Endothelial cell of umbilical vein (primary cell): Measurements from ENCODE around the gene PAX5. TPM values are rescaled to one million over a fixed set of nuclear protein-coding genes. Genes with fewer than 3 reads are reported as not detected.
A peak's percentile ranks its signal among the peaks of the same experiment; 100 is the strongest.

ENCODE experiments used
- BruUV-seq: library from RNA; stranded (reverse); fragments of 400-500 nt; replicated peaks from 2 replicates; lab custom pipeline; 2021; lab: Mats Ljungman, UMichigan
- CTCF ChIA-PET: fragments of 300-600, 350-600 bp; sonication (Branson Sonifier 250); formaldehyde crosslinking; loops from one replicate; lab custom pipeline; 2021; ENCODE audit warnings: antibody characterized with exemption, inconsistent platforms; lab: Charles Lee
- POLR2A ChIA-PET: fragments of 300-600, 350-600 bp; sonication (Branson Sonifier 250); formaldehyde crosslinking; loops from one replicate; lab custom pipeline; 2021; ENCODE audit warnings: antibody characterized with exemption, inconsistent platforms; lab: Charles Lee
- DNase-seq: peaks from one replicate; pipeline ENCODE4 v3.0.0-alpha.2; 2011; ENCODE audit warnings: low read depth, low spot score
- FAIRE-seq: peaks from 2 replicates; lab custom pipeline; 2011; peaks lifted over from hg19 to GRCh38; lab: Jason Lieb, UNC
- H2AFZ ChIP-seq: 2 replicates; pipeline ENCODE4 v1.6.0; 2012; ENCODE audit warnings: low read depth, low read length, control low read depth, inconsistent platforms
- H3K27ac ChIP-seq: 2 replicates; pipeline ENCODE4 v1.5.1; 2011; ENCODE audit warnings: low read depth, mild to moderate bottlenecking, control low read depth, low read length, moderate library complexity; ENCODE audit not compliant: insufficient read depth
- H3K27me3 ChIP-seq, 2 experiments: 2 replicates each; pipeline versions ENCODE4 v1.6.0 to v1.6.1; 2011; ENCODE audit warnings: low read length in 2 of 2, mixed read lengths in 1 of 2; ENCODE audit not compliant: control insufficient read depth in 2 of 2, insufficient read depth in 2 of 2
- H3K36me3 ChIP-seq, 2 experiments: 2 replicates in 1 of 2; 3 replicates in 1 of 2; pipeline ENCODE4 v1.5.1; 2011; ENCODE audit warnings: low read length in 2 of 2, mild to moderate bottlenecking in 1 of 2, moderate library complexity in 1 of 2; ENCODE audit not compliant: control insufficient read depth in 2 of 2, insufficient read depth in 2 of 2; ENCODE audit errors: extremely low read depth in 1 of 2
- H3K4me1 ChIP-seq: 3 replicates; pipeline ENCODE4 v1.5.1; 2011; ENCODE audit warnings: mild to moderate bottlenecking, low read length; ENCODE audit not compliant: control insufficient read depth, insufficient read depth; ENCODE audit errors: extremely low read depth
- H3K4me2 ChIP-seq: 2 replicates; pipeline ENCODE4 v1.6.1; 2011; ENCODE audit warnings: low read length, control low read depth, mixed read lengths; ENCODE audit not compliant: insufficient read depth
- H3K4me3 ChIP-seq, 3 experiments: fragments of 200-600 bp in 1 of 3; sonication (generic), shearing (Covaris generic) in 1 of 3; replicated peaks in 1 of 3; 2 replicates each; pipeline ENCODE4 v1.5.1; 2011 to 2016; ENCODE audit warnings: control low read depth in 3 of 3, low read length in 3 of 3, mild to moderate bottlenecking in 2 of 3, inconsistent platforms in 1 of 3, low read depth in 1 of 3, moderate library complexity in 1 of 3; ENCODE audit not compliant: insufficient read depth in 1 of 3
- H3K79me2 ChIP-seq: 2 replicates; pipeline ENCODE4 v1.6.0; 2012; ENCODE audit warnings: low read length, inconsistent platforms; ENCODE audit not compliant: control insufficient read depth, insufficient read depth
- H3K9ac ChIP-seq: replicated peaks from 2 replicates; pipeline ENCODE3; 2011; ENCODE audit warnings: low read length, control low read depth; ENCODE audit not compliant: insufficient read depth; ENCODE audit errors: extremely low read depth
- H3K9me1 ChIP-seq: replicated peaks from 3 replicates; pipeline ENCODE4 v1.6.0; 2011; ENCODE audit warnings: mild to moderate bottlenecking, low read length; ENCODE audit not compliant: control insufficient read depth, insufficient read depth; ENCODE audit errors: extremely low read depth
- H3K9me3 ChIP-seq: replicated peaks from 2 replicates; pipeline ENCODE4 v1.5.1; 2012; ENCODE audit warnings: low read length, inconsistent platforms; ENCODE audit not compliant: control insufficient read depth, insufficient read depth
- H4K20me1 ChIP-seq: replicated peaks from 2 replicates; pipeline ENCODE3; 2011; ENCODE audit warnings: mild to moderate bottlenecking, low read length; ENCODE audit not compliant: control insufficient read depth, insufficient read depth; ENCODE audit errors: extremely low read depth
- CTCF ChIP-seq, 2 donors: IDR thresholded peaks; 1 replicate in 1 of 2; 2 replicates in 1 of 2; pipeline ENCODE4 v1.5.1; 2011; ENCODE audit warnings: low read length in 2 of 2, mild to moderate bottlenecking in 2 of 2, moderate library complexity in 2 of 2, control low read depth in 1 of 2, inconsistent platforms in 1 of 2, low read depth in 1 of 2; ENCODE audit not compliant: insufficient read depth in 1 of 2; ENCODE audit errors: extremely low read depth in 1 of 2
- EZH2 ChIP-seq: IDR thresholded peaks from 2 replicates; pipeline ENCODE4 v1.6.1; 2012; ENCODE audit warnings: borderline replicate concordance, low read depth, mild to moderate bottlenecking, moderate library complexity, low read length, inconsistent platforms; ENCODE audit not compliant: severe bottlenecking
- FOS ChIP-seq: IDR thresholded peaks from 2 replicates; pipeline ENCODE4 v1.6.1; 2011; ENCODE audit warnings: mild to moderate bottlenecking, low read length, moderate library complexity, borderline replicate concordance; ENCODE audit not compliant: insufficient read depth
- GATA2 ChIP-seq: IDR thresholded peaks from 2 replicates; pipeline ENCODE4 v1.7.0; 2011; ENCODE audit warnings: low read depth, mild to moderate bottlenecking, moderate library complexity, mixed read lengths, low read length; ENCODE audit not compliant: insufficient read length, insufficient read depth
- JUN ChIP-seq: IDR thresholded peaks from 2 replicates; pipeline ENCODE4 v1.6.1; 2011; ENCODE audit warnings: borderline replicate concordance, low read depth; ENCODE audit not compliant: insufficient read length, insufficient read depth
- MYC ChIP-seq: IDR thresholded peaks from one replicate; pipeline ENCODE4 v1.6.1; 2011; ENCODE audit warnings: mild to moderate bottlenecking, low read depth, low read length
- POLR2A ChIP-seq: IDR thresholded peaks from 2 replicates; pipeline ENCODE4 v1.6.1; 2012; ENCODE audit warnings: low read depth, mild to moderate bottlenecking, control low read depth, low read length
- POLR2AphosphoS5 ChIP-seq: IDR thresholded peaks from 2 replicates; pipeline ENCODE4 v1.6.1; 2012; ENCODE audit warnings: low read depth, mild to moderate bottlenecking, control low read depth, low read length, moderate library complexity; ENCODE audit not compliant: insufficient read depth
- dilution Hi-C: fragments of 300-500 bp; cut with MboI; formaldehyde crosslinking; loops from one replicate; pipeline ENCODE4 v1.15.0; 2019; ENCODE audit warnings: low sequenced_read_pairs; ENCODE audit not compliant: extremely low pct_ligation_motif_present
- intact Hi-C: fragments of 100-400 bp; cut with micrococcal nuclease; formaldehyde crosslinking; loops from one replicate; pipeline ENCODE4 v1.10.0; 2022
- polyA plus RNA-seq, 4 experiments: library from polyadenylated mRNA; depleted of rRNA in 3 of 4; stranded (reverse) in 3 of 4; unstranded in 1 of 4; fragments of >200 nt; gene quantifications; 2 replicates each; pipeline versions ENCODE4 v1.2.1 to v1.2.3, GENCODE V29; 2011 to 2012; ENCODE audit warnings: missing spikeins in 1 of 4
- total RNA-seq: library from RNA; stranded (reverse); gene quantifications from 2 replicates; pipeline ENCODE4 v1.2.3, GENCODE V29; 2021
- TF ChIP-seq, protein P1 (sequence below): IDR thresholded peaks from 2 replicates; pipeline ENCODE4 v1.6.1; 2011; ENCODE audit not compliant: insufficient read depth, insufficient read length

The PAX5 gene
- total and polyA plus RNA-seq, 2 donors (not counting 3 experiments of a cell fraction or from before 2014, with no cell fraction given) = not detected

GRCh38 chr9:37035648-37036370 is 1.7 kb upstream of the PAX5 start:
- FAIRE-seq = no peak
- BruUV-seq = no TSS peak
- no peak overlapping the region for H2AFZ ChIP-seq
- TF ChIP-seq POLR2A (no peak), GATA2 (no peak), POLR2AphosphoS5 (no peak), FOS (no peak), EZH2 (no peak), CTCF (IDR thresholded peaks at IDR 0.05; ENCODE audit: extremely low read depth in 1 of 2, insufficient read depth in 1 of 2, low read depth in 1 of 2, low read length in 2 of 2) (no peak), JUN (no peak), MYC (no peak)
- TF ChIP-seq, protein P1, sequence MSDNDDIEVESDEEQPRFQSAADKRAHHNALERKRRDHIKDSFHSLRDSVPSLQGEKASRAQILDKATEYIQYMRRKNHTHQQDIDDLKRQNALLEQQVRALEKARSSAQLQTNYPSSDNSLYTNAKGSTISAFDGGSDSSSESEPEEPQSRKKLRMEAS = no peak
- H3K79me2 ChIP-seq = no peaks in the 10 kb centered on the region
- no peak overlapping the region for H3K27ac ChIP-seq
- DNase-seq = peak; percentile 30
- no peak overlapping the region for H3K4me3 ChIP-seq
- no peaks in the 10 kb centered on the region for H3K9me3 ChIP-seq
- no peak overlapping the region for H3K9ac ChIP-seq
- H3K27me3 ChIP-seq = peaks cover 87 to 99% of the 10 kb centered on the region in 2 experiments
- no peaks in the 10 kb centered on the region for H4K20me1 ChIP-seq
- H3K4me1 ChIP-seq = peaks cover 19% of the 10 kb centered on the region
- H3K4me2 ChIP-seq = no peak overlapping the region
- intact Hi-C loops = no loop called here
- ChIA-PET CTCF (interaction anchor here (0.6 kb wide), 1 partner anchor 51 kb away, joined by 3 read pairs; no protein-coding TSS in a partner anchor), POLR2A (interaction anchor here (0.5 kb wide), 1 partner anchor 163 kb away, joined by 6 read pairs; no protein-coding TSS in a partner anchor)
- H3K36me3 ChIP-seq = no peaks in the 10 kb centered on the region
- dilution Hi-C loops = no loop called here
- H3K9me1 ChIP-seq = no peaks in the 10 kb centered on the region
